SK-N-SH (cell line): ENCODE measurements around the gene BRD7. TPM values are rescaled to one million over a fixed set of nuclear protein-coding genes. Genes with fewer than 3 reads are reported as not detected.
"Not testable (repeated sequence)": the region's sequence is repeated elsewhere in the genome, so short reads cannot be mapped to it uniquely, and the experiment has no call there.

Experiments used
- CTCF ChIA-PET: fragments of 300-600, 350-600 bp; formaldehyde crosslinking; extraction: SDS; loops from one replicate; lab custom pipeline; 2021; lab: Yijun Ruan, JAX
- POLR2A ChIA-PET: fragments of 350-600 bp; sonication (Branson Sonifier 250); formaldehyde crosslinking; extraction: SDS; loops from one replicate; lab custom pipeline; 2020; ENCODE audit warnings: antibody characterized with exemption, inconsistent platforms; lab: Yijun Ruan, JAX
- DNase-seq: peaks from one replicate; pipeline ENCODE4 v3.0.0; 2012
- H2AFZ ChIP-seq: fragments of 200-600 bp; sonication (generic); 2 replicates; pipeline ENCODE4 v1.8.1; 2016; ENCODE audit warnings: antibody characterized with exemption, mild to moderate bottlenecking, low read depth
- H3F3A ChIP-seq: fragments of 200-600 bp; sonication (generic); replicated peaks from 2 replicates; pipeline ENCODE3; 2016; ENCODE audit warnings: antibody characterized with exemption, mild to moderate bottlenecking; ENCODE audit not compliant: insufficient read depth
- H3K27ac ChIP-seq, 2 experiments: fragments of 200-500 bp in 1 of 2; fragments of 200-600 bp in 1 of 2; sonication (Bioruptor generic) in 1 of 2; sonication (generic), shearing (Covaris generic) in 1 of 2; 2 replicates each; pipeline versions ENCODE4 v1.5.1 to v1.6.1; 2014 to 2016; ENCODE audit warnings: low read depth in 2 of 2, inconsistent platforms in 1 of 2, low read length in 1 of 2, mild to moderate bottlenecking in 1 of 2, mixed read lengths in 1 of 2
- H3K27me3 ChIP-seq: fragments of 200-600 bp; sonication (generic), shearing (Covaris generic); 2 replicates; pipeline ENCODE4 v1.6.1; 2016; ENCODE audit warnings: mixed run types; ENCODE audit not compliant: insufficient read depth
- H3K36me3 ChIP-seq, 2 experiments: fragments of 200-500 bp in 1 of 2; fragments of 200-600 bp in 1 of 2; sonication (Bioruptor generic) in 1 of 2; sonication (generic) in 1 of 2; replicated peaks in 1 of 2; 2 replicates each; pipeline versions ENCODE3 to v1.5.1; 2014 to 2016; ENCODE audit warnings: low read length in 1 of 2, mild to moderate bottlenecking in 1 of 2; ENCODE audit not compliant: insufficient read depth in 2 of 2, control insufficient read depth in 1 of 2
- H3K4me1 ChIP-seq, 2 experiments: fragments of 200-500 bp in 1 of 2; fragments of 200-600 bp in 1 of 2; sonication (Bioruptor generic) in 1 of 2; sonication (generic), shearing (Covaris generic) in 1 of 2; 2 replicates each; pipeline versions ENCODE4 v1.5.1 to v1.6.1; 2014 to 2016; ENCODE audit warnings: low read depth in 1 of 2, low read length in 1 of 2, mixed run types in 1 of 2; ENCODE audit not compliant: insufficient read depth in 2 of 2, control insufficient read depth in 1 of 2
- H3K4me2 ChIP-seq: fragments of 200-600 bp; sonication (generic), shearing (Covaris generic); 2 replicates; pipeline ENCODE4 v1.6.1; 2017; ENCODE audit warnings: mixed run types
- H3K4me3 ChIP-seq, 2 experiments: fragments of 200-500 bp in 1 of 2; fragments of 200-600 bp in 1 of 2; sonication (Bioruptor generic) in 1 of 2; sonication (generic), shearing (Covaris generic) in 1 of 2; 2 replicates each; pipeline versions ENCODE4 v1.5.1 to v1.8.1; 2014 to 2016; ENCODE audit warnings: low read depth in 2 of 2, inconsistent platforms in 1 of 2, low read length in 1 of 2, mild to moderate bottlenecking in 1 of 2, mixed read lengths in 1 of 2, moderate library complexity in 1 of 2
- H3K79me2 ChIP-seq: fragments of 200-600 bp; sonication (generic); 2 replicates; pipeline ENCODE4 v1.8.1; 2017; ENCODE audit warnings: mild to moderate bottlenecking; ENCODE audit not compliant: insufficient read depth
- H3K9ac ChIP-seq: fragments of 200-600 bp; sonication (generic); 2 replicates; pipeline ENCODE4 v1.6.1; 2017; ENCODE audit warnings: mixed run types
- H3K9me2 ChIP-seq: fragments of 200-600 bp; sonication (generic); 2 replicates; pipeline ENCODE4 v1.6.1; 2017; ENCODE audit warnings: mixed run types
- H3K9me3 ChIP-seq: fragments of 200-600 bp; sonication (generic); 2 replicates; pipeline ENCODE4 v1.6.1; 2017; ENCODE audit warnings: mixed run types, mild to moderate bottlenecking, moderate library complexity
- H4K20me1 ChIP-seq: fragments of 200-600 bp; sonication (generic); 2 replicates; pipeline ENCODE4 v1.6.1; 2017; ENCODE audit warnings: mild to moderate bottlenecking, mixed run types; ENCODE audit not compliant: insufficient read depth
- FOXM1 ChIP-seq: IDR thresholded peaks from 2 replicates; pipeline ENCODE4 v1.4.0; 2012; ENCODE audit warnings: low read depth, mild to moderate bottlenecking
- PBX3 ChIP-seq: IDR thresholded peaks from 2 replicates; pipeline ENCODE4; 2012
- REST ChIP-seq: IDR thresholded peaks from 2 replicates; pipeline ENCODE4 v1.6.1; 2012; ENCODE audit warnings: mild to moderate bottlenecking, low read depth, low read length, moderate library complexity
- RFX5 ChIP-seq: IDR thresholded peaks from 2 replicates; pipeline ENCODE4 v1.6.1; 2012; ENCODE audit warnings: mild to moderate bottlenecking, improper control_type of control experiment, low read length
- WGBS: methylation state at CpG from one replicate; pipeline ENCODE4 v1.1.6; 2017; ENCODE audit warnings: low lambda C conversion rate; 5-methylcytosine and 5-hydroxymethylcytosine counted together
- polyA plus RNA-seq, 3 experiments: library from polyadenylated mRNA; depleted of rRNA; stranded (reverse); fragments of >200 nt; gene quantifications; 2 replicates each; pipeline ENCODE4 v1.2.3, GENCODE V29; 2012

The BRD7 gene
- polyA plus RNA-seq, 1 of the 3 experiments (the other 2 are of a cell fraction), result 32.9 TPM

- CTCF ChIA-PET, result interaction anchor here (1.0 to 12.2 kb wide), 3 partner anchors 9 to 140 kb away, joined by 3 to 162 read pairs (median 3); no protein-coding TSS in a partner anchor
- no peaks in the 10 kb centered on the region for H3K9me2 ChIP-seq
- no peak overlapping the region; a peak in 1 of 4 replicates for H3K27ac ChIP-seq
- H3K9me3 ChIP-seq, result no peaks in the 10 kb centered on the region
- H3K4me1 ChIP-seq, result no peaks in the 10 kb centered on the region
- H3K4me3 ChIP-seq, result no peak overlapping the region
- peaks cover 16% of the 10 kb centered on the region for H3F3A ChIP-seq
- 0 out of 2 replicates have a peak, but pooled peaks have one; percentile 18 for TF ChIP-seq PBX3
- TF ChIP-seq RFX5, result no peak
- no peak for TF ChIP-seq REST
- no peak for TF ChIP-seq FOXM1
- H2AFZ ChIP-seq, result no peak overlapping the region
- H3K79me2 ChIP-seq, result peaks cover 31% of the 10 kb centered on the region
- peaks cover 4% of the 10 kb centered on the region for H4K20me1 ChIP-seq
- no peaks in the 10 kb centered on the region for H3K27me3 ChIP-seq
- 87% methylated on average over 5 of the region's 5 CpGs for WGBS
- H3K36me3 ChIP-seq, result peaks cover 60 to 66% of the 10 kb centered on the region in 2 experiments
- H3K4me2 ChIP-seq, result no peak overlapping the region
- POLR2A ChIA-PET, result no interaction called here
- no peak overlapping the region for H3K9ac ChIP-seq
- DNase-seq, result no peak
Observed at GRCh38 chr16:50351116-50351515, 17.7 kb downstream of the BRD7 start.

- H3F3A ChIP-seq, H3K27me3 ChIP-seq, H3K4me1 ChIP-seq, H4K20me1 ChIP-seq, H3K27ac ChIP-seq, POLR2A ChIA-PET, H3K9me2 ChIP-seq, H3K9me3 ChIP-seq, H2AFZ ChIP-seq, H3K4me3 ChIP-seq, H3K9ac ChIP-seq, H3K4me2 ChIP-seq, DNase-seq: not testable (repeated sequence)
- Histone ChIP-seq H3K36me3 (peaks cover 34 to 41% of the 10 kb centered on the region in 2 experiments), H3K79me2 (peaks cover 20% of the 10 kb centered on the region; the same call in 1 of the 2 replicates)
- 100% methylated on average over 2 of the region's 2 CpGs for WGBS
- CTCF ChIA-PET, result interaction anchor here (1.8 to 2.8 kb wide), 2 partner anchors 9 to 18 kb away, joined by 4 to 10 read pairs; no protein-coding TSS in a partner anchor
Observed at GRCh38 chr16:50345210-50345609, 23.6 kb downstream of the BRD7 start.

GRCh38 chr16:50343566-50343965 lies 25.2 kb downstream of the BRD7 start:
- DNase-seq, H4K20me1 ChIP-seq, H3K9me3 ChIP-seq, H3K4me1 ChIP-seq, H3K27ac ChIP-seq, H3K4me3 ChIP-seq, H2AFZ ChIP-seq, POLR2A ChIA-PET, H3K9me2 ChIP-seq, H3K9ac ChIP-seq, H3K4me2 ChIP-seq, H3F3A ChIP-seq, H3K27me3 ChIP-seq: not testable (repeated sequence)
- H3K79me2 ChIP-seq, result peaks cover 20% of the 10 kb centered on the region; the same call in 1 of the 2 replicates
- H3K36me3 ChIP-seq, result peaks cover 35 to 40% of the 10 kb centered on the region in 2 experiments
- WGBS, result 90% methylated on average over 7 of the region's 8 CpGs
- CTCF ChIA-PET, result interaction anchor here (1.0 to 2.8 kb wide), 3 partner anchors 11 to 322 kb away, joined by 3 to 10 read pairs (median 4); no protein-coding TSS in a partner anchor
